ENCODE results near the gene PPRC1. TPM values are rescaled to one million over a fixed set of nuclear protein-coding genes. Genes with fewer than 3 reads are reported as not detected.
"Not testable (repeated sequence)": the region's sequence is repeated elsewhere in the genome, so short reads cannot be mapped to it uniquely, and the experiment has no call there.

Gene PPRC1
- total RNA-seq, 2 donors from 2014 or later: 34.5 to 71.3 TPM

GRCh38 chr10:102185272-102185671, 52.4 kb downstream of the PPRC1 start:
- Mint-ChIP-seq H3K4me3 (no peak overlapping the region), H3K9me3 (no peaks in the 10 kb centered on the region), H3K27me3 (peaks cover 4% of the 10 kb centered on the region), H3K36me3 (ENCODE audit: low read depth) (no peaks in the 10 kb centered on the region), H3K27ac (no peak overlapping the region), H3K4me1 (peaks cover 4% of the 10 kb centered on the region)
- ATAC-seq (replicated peaks): no peak

- no peak for ATAC-seq (replicated peaks)
- H3K27me3 Mint-ChIP-seq: peaks cover under 1% of the 10 kb centered on the region
- H3K27ac Mint-ChIP-seq: no peak overlapping the region
- no peaks in the 10 kb centered on the region for H3K9me3 Mint-ChIP-seq
- no peaks in the 10 kb centered on the region for H3K36me3 Mint-ChIP-seq (ENCODE audit: low read depth)
- no peak overlapping the region for H3K4me3 Mint-ChIP-seq
- H3K4me1 Mint-ChIP-seq: peaks cover 4% of the 10 kb centered on the region
Observed at GRCh38 chr10:102185811-102186527, 53.1 kb downstream of the PPRC1 start.

- no peaks in the 10 kb centered on the region for H3K36me3 Mint-ChIP-seq (ENCODE audit: low read depth)
- peaks cover 3% of the 10 kb centered on the region for H3K9me3 Mint-ChIP-seq
- H3K4me1 Mint-ChIP-seq: peaks cover 4% of the 10 kb centered on the region
- no peak overlapping the region for H3K27ac Mint-ChIP-seq
- H3K27me3 Mint-ChIP-seq: no peaks in the 10 kb centered on the region
- H3K4me3 Mint-ChIP-seq: peak overlapping the region; percentile 53
- no peak for ATAC-seq (replicated peaks)
Observed at GRCh38 chr10:102188298-102188940, 55.6 kb downstream of the PPRC1 start.

- Mint-ChIP-seq H3K4me3 (peak overlapping the region; percentile 53), H3K27ac (peak overlapping the region; percentile 52)
- not testable (repeated sequence) for H3K4me1 Mint-ChIP-seq; H3K9me3 Mint-ChIP-seq; H3K36me3 Mint-ChIP-seq (ENCODE audit: low read depth); H3K27me3 Mint-ChIP-seq
- peak; percentile 90 for ATAC-seq (replicated peaks)
Observed at GRCh38 chr10:102188941-102189898, 56.4 kb downstream of the PPRC1 start.

GRCh38 chr10:102191956-102192355, 59.1 kb downstream of the PPRC1 start:
- H3K9me3 Mint-ChIP-seq: peaks cover 3% of the 10 kb centered on the region
- H3K27ac Mint-ChIP-seq: no peak overlapping the region
- no peak overlapping the region for H3K4me3 Mint-ChIP-seq
- no peak for ATAC-seq (replicated peaks)
- peaks cover 3% of the 10 kb centered on the region for H3K27me3 Mint-ChIP-seq
- no peaks in the 10 kb centered on the region for H3K36me3 Mint-ChIP-seq (ENCODE audit: low read depth)
- peaks cover 9% of the 10 kb centered on the region for H3K4me1 Mint-ChIP-seq

GRCh38 chr10:102195296-102195870, 62.5 kb downstream of the PPRC1 start:
- peaks cover 3% of the 10 kb centered on the region for H3K9me3 Mint-ChIP-seq
- peaks cover 8% of the 10 kb centered on the region for H3K4me1 Mint-ChIP-seq
- H3K36me3 Mint-ChIP-seq (ENCODE audit: low read depth): no peaks in the 10 kb centered on the region
- peaks cover 10% of the 10 kb centered on the region for H3K27me3 Mint-ChIP-seq
- peak; percentile 22 for ATAC-seq (replicated peaks)
- H3K4me3 Mint-ChIP-seq: no peak overlapping the region
- no peak overlapping the region for H3K27ac Mint-ChIP-seq

- peaks cover 3% of the 10 kb centered on the region for H3K9me3 Mint-ChIP-seq
- H3K27ac Mint-ChIP-seq: peak overlapping the region; percentile 86
Observed at GRCh38 chr10:102196893-102197292, 64.1 kb downstream of the PPRC1 start.

GRCh38 chr10:102198027-102198426, 65.2 kb downstream of the PPRC1 start:
- no peaks in the 10 kb centered on the region for H3K36me3 Mint-ChIP-seq (ENCODE audit: low read depth)
- H3K27me3 Mint-ChIP-seq: peaks cover 10% of the 10 kb centered on the region
- H3K4me1 Mint-ChIP-seq: peaks cover 8% of the 10 kb centered on the region
- H3K9me3 Mint-ChIP-seq: no peaks in the 10 kb centered on the region
- H3K27ac Mint-ChIP-seq: no peak overlapping the region
- no peak overlapping the region for H3K4me3 Mint-ChIP-seq
- no peak for ATAC-seq (replicated peaks)

More at GRCh38 chr10:102196893-102197292, 64.1 kb downstream of the PPRC1 start:
- H3K27me3 Mint-ChIP-seq: peaks cover 10% of the 10 kb centered on the region
- H3K4me3 Mint-ChIP-seq: peak overlapping the region; percentile 46
- no peaks in the 10 kb centered on the region for H3K36me3 Mint-ChIP-seq (ENCODE audit: low read depth)
- peak; percentile 99 for ATAC-seq (replicated peaks)
- H3K4me1 Mint-ChIP-seq: peaks cover 8% of the 10 kb centered on the region

Other genes starting within 250 kb of the PPRC1 start
- gene ARMH3, start 76.9 kb upstream of the PPRC1 start, total RNA-seq: 10 to 100 TPM; 27.7 to 38.5 TPM
- gene HPS6, start 67.7 kb upstream of the PPRC1 start, total RNA-seq: 10 to 100 TPM; 12.5 to 21.6 TPM
- gene LDB1, start 12.7 kb upstream of the PPRC1 start, total RNA-seq: 10 to 100 TPM; 93.6 to 99.1 TPM
- 100 to 1,000 TPM in 1 of 2 donors, 10 to 100 TPM in 1; 76.9 to 168 TPM for gene NOLC1, start 19.3 kb downstream of the PPRC1 start, total RNA-seq
- under 1 TPM; 0.24 to 0.32 TPM for gene ELOVL3, start 93.3 kb downstream of the PPRC1 start, total RNA-seq
- under 1 TPM in 1 of 2 donors, not detected in 1; 0.17 TPM for gene PITX3, start 108.5 kb downstream of the PPRC1 start, total RNA-seq
- 10 to 100 TPM; 28.5 to 38.9 TPM for gene GBF1, start 112.5 kb downstream of the PPRC1 start, total RNA-seq

Measured in activated T-helper 17 cell treated with anti-CD3 and anti-CD28 coated beads, Interleukin-2, amount 50 U/mL, for 72 hours (primary cell).